ENCODE results near the gene PLCL1.

Gene PLCL1

GRCh38 chr2:197866455-197866854, 62.1 kb downstream of the PLCL1 start:
- TF ChIP-seq CTCF (conservative IDR thresholded peaks at IDR 0.05; ENCODE audit: low read depth, low read length) = no peak
- no peak overlapping the region for H3K4me3 ChIP-seq (ENCODE audit: low read depth, low read length)
- DNase-seq (ENCODE audit: low read depth) = no peak

- no peak for DNase-seq (ENCODE audit: low read depth)
- H3K4me3 ChIP-seq (ENCODE audit: low read depth, low read length) = no peak overlapping the region
- TF ChIP-seq CTCF (conservative IDR thresholded peaks at IDR 0.05; ENCODE audit: low read depth, low read length) = no peak
These were observed 62.6 kb downstream of the PLCL1 start for GRCh38 chr2:197867033-197867432.

- TF ChIP-seq CTCF (conservative IDR thresholded peaks at IDR 0.05; ENCODE audit: low read depth, low read length) = no peak
- no peak for DNase-seq (ENCODE audit: low read depth)
- H3K4me3 ChIP-seq (ENCODE audit: low read depth, low read length) = no peak overlapping the region
These were observed 63.2 kb downstream of the PLCL1 start for GRCh38 chr2:197867624-197868023.

- DNase-seq (ENCODE audit: low read depth) = no peak
- no peak for TF ChIP-seq CTCF (conservative IDR thresholded peaks at IDR 0.05; ENCODE audit: low read depth, low read length)
- H3K4me3 ChIP-seq (ENCODE audit: low read depth, low read length) = no peak overlapping the region
These were observed 63.8 kb downstream of the PLCL1 start for GRCh38 chr2:197868206-197868605.

GRCh38 chr2:197869041-197869440, 64.6 kb downstream of the PLCL1 start:
- H3K4me3 ChIP-seq (ENCODE audit: low read depth, low read length) = no peak overlapping the region
- DNase-seq (ENCODE audit: low read depth) = no peak
- TF ChIP-seq CTCF (conservative IDR thresholded peaks at IDR 0.05; ENCODE audit: low read depth, low read length) = no peak

GRCh38 chr2:197869501-197870111, 65.2 kb downstream of the PLCL1 start:
- no peak overlapping the region for H3K4me3 ChIP-seq (ENCODE audit: low read depth, low read length)
- TF ChIP-seq CTCF (conservative IDR thresholded peaks at IDR 0.05; ENCODE audit: low read depth, low read length) = no peak
- DNase-seq (ENCODE audit: low read depth) = peak; percentile 63

- no peak for DNase-seq (ENCODE audit: low read depth)
- TF ChIP-seq CTCF (conservative IDR thresholded peaks at IDR 0.05; ENCODE audit: low read depth, low read length) = no peak
- no peak overlapping the region for H3K4me3 ChIP-seq (ENCODE audit: low read depth, low read length)
These were observed 65.7 kb downstream of the PLCL1 start for GRCh38 chr2:197870137-197870536.
